SK-N-SH (cell line): ENCODE measurements around the gene ATG2A. TPM values are rescaled to one million over a fixed set of nuclear protein-coding genes. Genes with fewer than 3 reads are reported as not detected.

ENCODE experiments used
- CTCF ChIA-PET: fragments of 300-600, 350-600 bp; formaldehyde crosslinking; extraction: SDS; loops from one replicate; lab custom pipeline; 2021; lab: Yijun Ruan, JAX
- POLR2A ChIA-PET: fragments of 350-600 bp; sonication (Branson Sonifier 250); formaldehyde crosslinking; extraction: SDS; loops from one replicate; lab custom pipeline; 2020; ENCODE audit warnings: antibody characterized with exemption, inconsistent platforms; lab: Yijun Ruan, JAX
- DNase-seq: peaks from one replicate; pipeline ENCODE4 v3.0.0; 2012
- H2AFZ ChIP-seq: fragments of 200-600 bp; sonication (generic); 2 replicates; pipeline ENCODE4 v1.8.1; 2016; ENCODE audit warnings: antibody characterized with exemption, mild to moderate bottlenecking, low read depth
- H3F3A ChIP-seq: fragments of 200-600 bp; sonication (generic); replicated peaks from 2 replicates; pipeline ENCODE3; 2016; ENCODE audit warnings: antibody characterized with exemption, mild to moderate bottlenecking; ENCODE audit not compliant: insufficient read depth
- H3K27ac ChIP-seq, 2 experiments: fragments of 200-500 bp in 1 of 2; fragments of 200-600 bp in 1 of 2; sonication (Bioruptor generic) in 1 of 2; sonication (generic), shearing (Covaris generic) in 1 of 2; 2 replicates each; pipeline versions ENCODE4 v1.5.1 to v1.6.1; 2014 to 2016; ENCODE audit warnings: low read depth in 2 of 2, inconsistent platforms in 1 of 2, low read length in 1 of 2, mild to moderate bottlenecking in 1 of 2, mixed read lengths in 1 of 2
- H3K27me3 ChIP-seq: fragments of 200-600 bp; sonication (generic), shearing (Covaris generic); 2 replicates; pipeline ENCODE4 v1.6.1; 2016; ENCODE audit warnings: mixed run types; ENCODE audit not compliant: insufficient read depth
- H3K36me3 ChIP-seq, 2 experiments: fragments of 200-500 bp in 1 of 2; fragments of 200-600 bp in 1 of 2; sonication (Bioruptor generic) in 1 of 2; sonication (generic) in 1 of 2; replicated peaks in 1 of 2; 2 replicates each; pipeline versions ENCODE3 to v1.5.1; 2014 to 2016; ENCODE audit warnings: low read length in 1 of 2, mild to moderate bottlenecking in 1 of 2; ENCODE audit not compliant: insufficient read depth in 2 of 2, control insufficient read depth in 1 of 2
- H3K4me1 ChIP-seq, 2 experiments: fragments of 200-500 bp in 1 of 2; fragments of 200-600 bp in 1 of 2; sonication (Bioruptor generic) in 1 of 2; sonication (generic), shearing (Covaris generic) in 1 of 2; 2 replicates each; pipeline versions ENCODE4 v1.5.1 to v1.6.1; 2014 to 2016; ENCODE audit warnings: low read depth in 1 of 2, low read length in 1 of 2, mixed run types in 1 of 2; ENCODE audit not compliant: insufficient read depth in 2 of 2, control insufficient read depth in 1 of 2
- H3K4me2 ChIP-seq: fragments of 200-600 bp; sonication (generic), shearing (Covaris generic); 2 replicates; pipeline ENCODE4 v1.6.1; 2017; ENCODE audit warnings: mixed run types
- H3K4me3 ChIP-seq, 2 experiments: fragments of 200-500 bp in 1 of 2; fragments of 200-600 bp in 1 of 2; sonication (Bioruptor generic) in 1 of 2; sonication (generic), shearing (Covaris generic) in 1 of 2; 2 replicates each; pipeline versions ENCODE4 v1.5.1 to v1.8.1; 2014 to 2016; ENCODE audit warnings: low read depth in 2 of 2, inconsistent platforms in 1 of 2, low read length in 1 of 2, mild to moderate bottlenecking in 1 of 2, mixed read lengths in 1 of 2, moderate library complexity in 1 of 2
- H3K79me2 ChIP-seq: fragments of 200-600 bp; sonication (generic); 2 replicates; pipeline ENCODE4 v1.8.1; 2017; ENCODE audit warnings: mild to moderate bottlenecking; ENCODE audit not compliant: insufficient read depth
- H3K9ac ChIP-seq: fragments of 200-600 bp; sonication (generic); 2 replicates; pipeline ENCODE4 v1.6.1; 2017; ENCODE audit warnings: mixed run types
- H3K9me2 ChIP-seq: fragments of 200-600 bp; sonication (generic); 2 replicates; pipeline ENCODE4 v1.6.1; 2017; ENCODE audit warnings: mixed run types
- H3K9me3 ChIP-seq: fragments of 200-600 bp; sonication (generic); 2 replicates; pipeline ENCODE4 v1.6.1; 2017; ENCODE audit warnings: mixed run types, mild to moderate bottlenecking, moderate library complexity
- H4K20me1 ChIP-seq: fragments of 200-600 bp; sonication (generic); 2 replicates; pipeline ENCODE4 v1.6.1; 2017; ENCODE audit warnings: mild to moderate bottlenecking, mixed run types; ENCODE audit not compliant: insufficient read depth
- CHD2 ChIP-seq: fragments of 150-350 bp; IDR thresholded peaks from 2 replicates; pipeline ENCODE4 v1.6.1; 2018; ENCODE audit warnings: low read length; ENCODE audit not compliant: partially characterized antibody
- ELF1 ChIP-seq: IDR thresholded peaks from 2 replicates; pipeline ENCODE4 v1.4.0; 2012
- EP300 ChIP-seq, 2 experiments: IDR thresholded peaks; 2 replicates each; pipeline versions ENCODE4 v1.4.0 to v1.6.1; 2012; ENCODE audit warnings: borderline replicate concordance in 1 of 2, low read depth in 1 of 2, low read length in 1 of 2
- EZH2phosphoT487 ChIP-seq: fragments of 200-600 bp; sonication (generic); IDR thresholded peaks from 2 replicates; pipeline ENCODE4 v1.6.1; 2017; ENCODE audit warnings: low read depth, mixed run types, mild to moderate bottlenecking, antibody characterized with exemption, moderate library complexity, borderline replicate concordance
- FOXJ3 ChIP-seq: sonication (generic); formaldehyde crosslinking; IDR thresholded peaks from 2 replicates; pipeline ENCODE4 v1.5.1; 2020; ENCODE audit warnings: mild to moderate bottlenecking, missing genetic modification reagents
- FOXM1 ChIP-seq: IDR thresholded peaks from 2 replicates; pipeline ENCODE4 v1.4.0; 2012; ENCODE audit warnings: low read depth, mild to moderate bottlenecking
- MXI1 ChIP-seq: IDR thresholded peaks from 2 replicates; pipeline ENCODE4 v1.6.1; 2012; ENCODE audit warnings: mild to moderate bottlenecking, low read depth, low read length, improper control_type of control experiment
- NRF1 ChIP-seq: IDR thresholded peaks from 2 replicates; pipeline ENCODE4 v1.6.1; 2012; ENCODE audit warnings: low read depth, mild to moderate bottlenecking, low read length
- POLR2AphosphoS5 ChIP-seq: IDR thresholded peaks from 2 replicates; pipeline ENCODE4 v1.6.1; 2012; ENCODE audit warnings: low read depth, low read length
- RAD21 ChIP-seq: IDR thresholded peaks from 2 replicates; pipeline ENCODE4 v1.6.1; 2012; ENCODE audit warnings: mild to moderate bottlenecking, low read length
- RXRA ChIP-seq: IDR thresholded peaks from 2 replicates; pipeline ENCODE4 v1.4.0; 2012; ENCODE audit warnings: low read depth, mild to moderate bottlenecking, borderline replicate concordance
- TAF1 ChIP-seq: IDR thresholded peaks from 2 replicates; pipeline ENCODE4 v1.6.1; 2012; ENCODE audit warnings: low read depth, mild to moderate bottlenecking, low read length, moderate library complexity, borderline replicate concordance
- WGBS: methylation state at CpG from one replicate; pipeline ENCODE4 v1.1.6; 2017; ENCODE audit warnings: low lambda C conversion rate; 5-methylcytosine and 5-hydroxymethylcytosine counted together
- polyA plus RNA-seq, 3 experiments: library from polyadenylated mRNA; depleted of rRNA; stranded (reverse); fragments of >200 nt; gene quantifications; 2 replicates each; pipeline ENCODE4 v1.2.3, GENCODE V29; 2012
- TF ChIP-seq, protein P1 (sequence below): IDR thresholded peaks from 2 replicates; pipeline ENCODE4 v1.4.0; 2012; ENCODE audit warnings: low read depth, borderline replicate concordance
- TF ChIP-seq, protein P2 (sequence below): fragments of 150-350 bp; IDR thresholded peaks from 2 replicates; pipeline ENCODE4 v1.6.1; 2017; ENCODE audit warnings: antibody characterized with exemption, low read length, low read depth, borderline replicate concordance
- TF ChIP-seq, protein P3 (sequence below): IDR thresholded peaks from 2 replicates; pipeline ENCODE4; 2012
- TF ChIP-seq, protein P4 (sequence below): fragments of 200-600 bp; sonication (generic); IDR thresholded peaks from 2 replicates; pipeline ENCODE4 v1.6.1; 2017; ENCODE audit warnings: antibody characterized with exemption, mild to moderate bottlenecking, moderate library complexity
- TF ChIP-seq, protein P5 (sequence below): IDR thresholded peaks from 2 replicates; pipeline ENCODE4 v1.4.0; 2012; ENCODE audit warnings: low read depth

The ATG2A gene
- polyA plus RNA-seq, 1 of the 3 experiments (the other 2 are of a cell fraction), result 7.1 TPM

DNA sequence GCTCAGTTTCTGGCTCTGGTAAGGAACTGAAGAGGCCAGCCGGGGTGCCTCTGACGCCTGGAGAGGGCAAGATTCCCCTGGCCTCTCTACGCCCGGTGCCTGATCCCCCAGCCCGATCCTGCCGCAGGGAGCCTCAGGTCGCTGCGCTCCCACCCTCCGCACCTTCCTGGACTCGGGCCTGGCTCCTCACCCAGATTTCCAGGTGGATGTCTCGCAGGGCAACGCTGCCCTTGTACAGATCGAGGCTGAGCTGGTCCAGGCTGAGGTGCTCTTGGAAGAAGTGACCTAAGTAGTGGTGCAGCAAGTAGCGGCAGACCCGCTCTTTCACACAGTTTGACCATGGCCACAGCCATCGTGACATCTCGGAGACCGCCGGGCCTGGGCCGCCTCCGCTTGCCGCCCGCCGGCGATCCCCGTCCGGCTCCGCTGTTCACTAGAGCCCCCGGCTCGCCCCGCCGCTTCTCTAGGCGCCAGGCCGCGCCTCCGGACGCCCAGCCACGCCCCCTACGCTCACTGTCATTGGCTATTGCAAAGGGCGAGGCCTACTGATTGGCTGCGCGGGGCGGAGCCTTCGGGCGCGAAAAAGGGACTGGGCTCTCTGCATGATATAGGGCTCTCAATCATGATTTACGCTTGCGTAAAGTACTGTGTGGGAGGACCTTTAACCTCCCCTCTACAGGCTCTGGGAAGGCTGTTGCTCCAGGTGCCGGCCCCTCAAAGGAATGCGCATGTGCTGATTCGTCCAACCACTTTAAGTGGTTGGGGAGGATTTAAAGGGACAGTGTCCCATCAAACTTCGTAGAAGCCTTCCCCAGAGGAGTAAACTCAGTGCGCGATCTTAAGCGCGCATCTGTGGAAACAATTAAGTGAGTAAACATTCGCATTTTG, at the start of gene ATG2A (continued):
- TF ChIP-seq, protein P1, sequence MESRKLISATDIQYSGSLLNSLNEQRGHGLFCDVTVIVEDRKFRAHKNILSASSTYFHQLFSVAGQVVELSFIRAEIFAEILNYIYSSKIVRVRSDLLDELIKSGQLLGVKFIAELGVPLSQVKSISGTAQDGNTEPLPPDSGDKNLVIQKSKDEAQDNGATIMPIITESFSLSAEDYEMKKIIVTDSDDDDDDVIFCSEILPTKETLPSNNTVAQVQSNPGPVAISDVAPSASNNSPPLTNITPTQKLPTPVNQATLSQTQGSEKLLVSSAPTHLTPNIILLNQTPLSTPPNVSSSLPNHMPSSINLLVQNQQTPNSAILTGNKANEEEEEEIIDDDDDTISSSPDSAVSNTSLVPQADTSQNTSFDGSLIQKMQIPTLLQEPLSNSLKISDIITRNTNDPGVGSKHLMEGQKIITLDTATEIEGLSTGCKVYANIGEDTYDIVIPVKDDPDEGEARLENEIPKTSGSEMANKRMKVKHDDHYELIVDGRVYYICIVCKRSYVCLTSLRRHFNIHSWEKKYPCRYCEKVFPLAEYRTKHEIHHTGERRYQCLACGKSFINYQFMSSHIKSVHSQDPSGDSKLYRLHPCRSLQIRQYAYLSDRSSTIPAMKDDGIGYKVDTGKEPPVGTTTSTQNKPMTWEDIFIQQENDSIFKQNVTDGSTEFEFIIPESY, result no peak
- no peak for TF ChIP-seq EZH2phosphoT487
- no peak for TF ChIP-seq FOXJ3 (CRISPR knock-in tag)
- no peak for TF ChIP-seq EP300 (IDR thresholded peaks at IDR 0.05; ENCODE audit: borderline replicate concordance in 1 of 2, low read depth in 1 of 2, low read length in 1 of 2)
- TF ChIP-seq, protein P2, sequence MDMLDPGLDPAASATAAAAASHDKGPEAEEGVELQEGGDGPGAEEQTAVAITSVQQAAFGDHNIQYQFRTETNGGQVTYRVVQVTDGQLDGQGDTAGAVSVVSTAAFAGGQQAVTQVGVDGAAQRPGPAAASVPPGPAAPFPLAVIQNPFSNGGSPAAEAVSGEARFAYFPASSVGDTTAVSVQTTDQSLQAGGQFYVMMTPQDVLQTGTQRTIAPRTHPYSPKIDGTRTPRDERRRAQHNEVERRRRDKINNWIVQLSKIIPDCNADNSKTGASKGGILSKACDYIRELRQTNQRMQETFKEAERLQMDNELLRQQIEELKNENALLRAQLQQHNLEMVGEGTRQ, result no peak
- TF ChIP-seq CHD2, result no peak
- TF ChIP-seq FOXM1, result no peak
- peak; percentile 88 for TF ChIP-seq TAF1
- TF ChIP-seq, protein P3, sequence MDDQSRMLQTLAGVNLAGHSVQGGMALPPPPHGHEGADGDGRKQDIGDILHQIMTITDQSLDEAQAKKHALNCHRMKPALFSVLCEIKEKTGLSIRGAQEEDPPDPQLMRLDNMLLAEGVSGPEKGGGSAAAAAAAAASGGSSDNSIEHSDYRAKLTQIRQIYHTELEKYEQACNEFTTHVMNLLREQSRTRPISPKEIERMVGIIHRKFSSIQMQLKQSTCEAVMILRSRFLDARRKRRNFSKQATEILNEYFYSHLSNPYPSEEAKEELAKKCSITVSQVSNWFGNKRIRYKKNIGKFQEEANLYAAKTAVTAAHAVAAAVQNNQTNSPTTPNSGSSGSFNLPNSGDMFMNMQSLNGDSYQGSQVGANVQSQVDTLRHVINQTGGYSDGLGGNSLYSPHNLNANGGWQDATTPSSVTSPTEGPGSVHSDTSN, result peak; percentile 79

DNA sequence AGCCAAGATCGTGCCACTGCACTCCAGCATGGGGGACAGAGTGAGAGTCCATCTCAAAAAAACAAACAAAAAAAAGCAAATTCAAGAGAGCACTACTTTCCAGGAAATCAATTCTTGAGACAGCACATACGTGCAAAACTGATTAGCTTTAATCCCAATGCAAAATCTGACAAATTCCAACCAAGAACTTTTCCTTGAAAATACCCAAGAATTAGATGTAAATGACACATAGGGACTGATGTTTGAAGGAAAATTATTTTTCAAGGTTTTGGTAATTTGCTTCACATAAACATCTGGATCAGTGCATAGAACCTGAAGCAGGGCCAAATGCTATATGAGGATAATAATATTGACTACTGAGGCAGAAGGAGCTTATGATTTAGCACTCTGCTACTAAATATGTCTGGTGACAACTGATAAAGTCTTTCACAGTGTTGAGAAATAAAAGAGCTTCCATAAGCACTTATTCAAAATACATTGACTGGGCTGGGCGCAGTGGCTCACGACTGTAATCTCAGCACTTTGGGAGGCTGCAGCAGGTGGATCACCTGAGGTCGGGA, 46.1 kb upstream of the ATG2A start:
- no peak for TF ChIP-seq ELF1
- TF ChIP-seq, protein P4, sequence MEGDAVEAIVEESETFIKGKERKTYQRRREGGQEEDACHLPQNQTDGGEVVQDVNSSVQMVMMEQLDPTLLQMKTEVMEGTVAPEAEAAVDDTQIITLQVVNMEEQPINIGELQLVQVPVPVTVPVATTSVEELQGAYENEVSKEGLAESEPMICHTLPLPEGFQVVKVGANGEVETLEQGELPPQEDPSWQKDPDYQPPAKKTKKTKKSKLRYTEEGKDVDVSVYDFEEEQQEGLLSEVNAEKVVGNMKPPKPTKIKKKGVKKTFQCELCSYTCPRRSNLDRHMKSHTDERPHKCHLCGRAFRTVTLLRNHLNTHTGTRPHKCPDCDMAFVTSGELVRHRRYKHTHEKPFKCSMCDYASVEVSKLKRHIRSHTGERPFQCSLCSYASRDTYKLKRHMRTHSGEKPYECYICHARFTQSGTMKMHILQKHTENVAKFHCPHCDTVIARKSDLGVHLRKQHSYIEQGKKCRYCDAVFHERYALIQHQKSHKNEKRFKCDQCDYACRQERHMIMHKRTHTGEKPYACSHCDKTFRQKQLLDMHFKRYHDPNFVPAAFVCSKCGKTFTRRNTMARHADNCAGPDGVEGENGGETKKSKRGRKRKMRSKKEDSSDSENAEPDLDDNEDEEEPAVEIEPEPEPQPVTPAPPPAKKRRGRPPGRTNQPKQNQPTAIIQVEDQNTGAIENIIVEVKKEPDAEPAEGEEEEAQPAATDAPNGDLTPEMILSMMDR, result no peak
- TF ChIP-seq EP300 (IDR thresholded peaks at IDR 0.05; ENCODE audit: borderline replicate concordance in 1 of 2, low read depth in 1 of 2, low read length in 1 of 2), result no peak
- no peak for TF ChIP-seq RXRA
- TF ChIP-seq, protein P5, sequence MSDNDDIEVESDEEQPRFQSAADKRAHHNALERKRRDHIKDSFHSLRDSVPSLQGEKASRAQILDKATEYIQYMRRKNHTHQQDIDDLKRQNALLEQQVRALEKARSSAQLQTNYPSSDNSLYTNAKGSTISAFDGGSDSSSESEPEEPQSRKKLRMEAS, result no peak
- TF ChIP-seq MXI1, result no peak
- TF ChIP-seq FOXJ3 (CRISPR knock-in tag), result no peak
- no peak for TF ChIP-seq RAD21
- TF ChIP-seq NRF1, result no peak
- TF ChIP-seq, protein P1, result no peak
- no peak for TF ChIP-seq POLR2AphosphoS5
- TF ChIP-seq, all 33 proteins: peak for 0
- Histone ChIP-seq H2AFZ (no peak overlapping the region), H3K27me3 (no peaks in the 10 kb centered on the region), H3K79me2 (no peaks in the 10 kb centered on the region), H3K4me2 (no peak overlapping the region), H3K4me3 (no peak overlapping the region), H3K9ac (no peak overlapping the region), H3K9me3 (no peaks in the 10 kb centered on the region), H3K36me3 (no peaks in the 10 kb centered on the region), H4K20me1 (no peaks in the 10 kb centered on the region), H3F3A (no peaks in the 10 kb centered on the region), H3K4me1 (peaks cover 0 to 3% of the 10 kb centered on the region in 2 experiments; a peak in 1 of 4 replicates), H3K9me2 (no peaks in the 10 kb centered on the region), H3K27ac (no peak overlapping the region)
- ChIA-PET CTCF (interaction anchor here (1.3 to 3.1 kb wide), 2 partner anchors 51 to 75 kb away, joined by 3 to 9 read pairs; partner anchors contain the start of gene ARL2), POLR2A (interaction anchor here (0.6 kb wide), 1 partner anchor 591 kb away, joined by 3 read pairs; no protein-coding TSS in a partner anchor)
- WGBS, result 75% methylated on average over 5 of the region's 5 CpGs
- no peak for DNase-seq
